Measurements from ENCODE around the gene SYCP3. TPM values are rescaled to one million over a fixed set of nuclear protein-coding genes. Genes with fewer than 3 reads are reported as not detected.

The SYCP3 gene
- total RNA-seq, 1 donor from 2014 or later = not detected

GRCh38 chr12:101783838-101784237, 44.6 kb upstream of the SYCP3 start:
- Mint-ChIP-seq H3K36me3 (ENCODE audit: low read depth, unreplicated experiment) (peaks cover 2% of the 10 kb centered on the region), H3K9me3 (ENCODE audit: unreplicated experiment) (no peaks in the 10 kb centered on the region), H3K27me3 (ENCODE audit: low read depth, unreplicated experiment) (no peaks in the 10 kb centered on the region), H3K4me1 (ENCODE audit: low read depth, unreplicated experiment) (peaks cover 14% of the 10 kb centered on the region), H3K4me3 (ENCODE audit: unreplicated experiment) (no peak overlapping the region), H3K27ac (ENCODE audit: unreplicated experiment) (no peak overlapping the region)
- H3K36me3 ChIP-seq (ENCODE audit: insufficient read depth, low read length) = no peaks in the 10 kb centered on the region
- no peaks in the 10 kb centered on the region for H3K27me3 ChIP-seq (ENCODE audit: insufficient read depth, low read length)
- no peak overlapping the region for H2AFZ ChIP-seq (ENCODE audit: low read depth, low read length)
- DNase-seq (ENCODE audit: low read depth) (no peak), FAIRE-seq (no peak)
- H3K4me3 ChIP-seq (ENCODE audit: insufficient read depth, low read depth, low read length) = no peak overlapping the region
- no peak overlapping the region for H3K4me2 ChIP-seq (ENCODE audit: low read length)
- peaks cover 3% of the 10 kb centered on the region for H4K20me1 ChIP-seq (ENCODE audit: insufficient read depth, low read length)
- no peaks in the 10 kb centered on the region for H3K9me3 ChIP-seq (ENCODE audit: insufficient read depth, low read depth, low read length)
- H3K4me1 ChIP-seq (ENCODE audit: insufficient read depth, low read length) = peaks cover 7% of the 10 kb centered on the region
- H3K27ac ChIP-seq (ENCODE audit: low read depth, low read length) = no peak overlapping the region
- no peaks in the 10 kb centered on the region for H3K79me2 ChIP-seq (ENCODE audit: insufficient read depth, low read length)
- no peak overlapping the region for H3K9ac ChIP-seq (ENCODE audit: low read length)
- TF ChIP-seq CTCF (IDR thresholded peaks at IDR 0.05; ENCODE audit: insufficient read depth, low read depth, low read length) (no peak), EZH2 (IDR thresholded peaks at IDR 0.05; ENCODE audit: insufficient read depth, low read length) (no peak)

- Mint-ChIP-seq H3K27me3 (ENCODE audit: low read depth, unreplicated experiment) (no peaks in the 10 kb centered on the region), H3K27ac (ENCODE audit: unreplicated experiment) (no peak overlapping the region), H3K4me1 (ENCODE audit: low read depth, unreplicated experiment) (peaks cover 14% of the 10 kb centered on the region), H3K9me3 (ENCODE audit: unreplicated experiment) (no peaks in the 10 kb centered on the region), H3K36me3 (ENCODE audit: low read depth, unreplicated experiment) (peaks cover 2% of the 10 kb centered on the region), H3K4me3 (ENCODE audit: unreplicated experiment) (no peak overlapping the region)
- Histone ChIP-seq H3K79me2 (ENCODE audit: insufficient read depth, low read length) (no peaks in the 10 kb centered on the region), H3K4me2 (ENCODE audit: low read length) (no peak overlapping the region), H3K4me3 (ENCODE audit: insufficient read depth, low read depth, low read length) (no peak overlapping the region), H3K36me3 (ENCODE audit: insufficient read depth, low read length) (no peaks in the 10 kb centered on the region), H3K27ac (ENCODE audit: low read depth, low read length) (no peak overlapping the region), H3K27me3 (ENCODE audit: insufficient read depth, low read length) (no peaks in the 10 kb centered on the region), H3K9ac (ENCODE audit: low read length) (no peak overlapping the region), H4K20me1 (ENCODE audit: insufficient read depth, low read length) (peaks cover 3% of the 10 kb centered on the region), H2AFZ (ENCODE audit: low read depth, low read length) (no peak overlapping the region), H3K4me1 (ENCODE audit: insufficient read depth, low read length) (peaks cover 7% of the 10 kb centered on the region), H3K9me3 (ENCODE audit: insufficient read depth, low read depth, low read length) (no peaks in the 10 kb centered on the region)
- TF ChIP-seq EZH2 (IDR thresholded peaks at IDR 0.05; ENCODE audit: insufficient read depth, low read length) (no peak), CTCF (IDR thresholded peaks at IDR 0.05; ENCODE audit: insufficient read depth, low read depth, low read length) (no peak)
- FAIRE-seq (no peak), DNase-seq (ENCODE audit: low read depth) (no peak)
Observed at GRCh38 chr12:101783150-101783549, 43.9 kb upstream of the SYCP3 start.

GRCh38 chr12:101782273-101782731, 43.0 kb upstream of the SYCP3 start:
- Mint-ChIP-seq H3K4me1 (ENCODE audit: low read depth, unreplicated experiment) (peaks cover 14% of the 10 kb centered on the region), H3K27ac (ENCODE audit: unreplicated experiment) (no peak overlapping the region)
- peak; percentile 66 for DNase-seq (ENCODE audit: low read depth)

More at GRCh38 chr12:101782273-101782731, 43.0 kb upstream of the SYCP3 start:
- FAIRE-seq = peak; percentile 43
- H3K79me2 ChIP-seq (ENCODE audit: insufficient read depth, low read length) = no peaks in the 10 kb centered on the region
- peak overlapping the region; percentile 45 for H3K27ac ChIP-seq (ENCODE audit: low read depth, low read length)
- peak overlapping the region; percentile 71 for H3K4me2 ChIP-seq (ENCODE audit: low read length)
- Mint-ChIP-seq H3K4me3 (ENCODE audit: unreplicated experiment) (no peak overlapping the region), H3K9me3 (ENCODE audit: unreplicated experiment) (no peaks in the 10 kb centered on the region), H3K36me3 (ENCODE audit: low read depth, unreplicated experiment) (no peaks in the 10 kb centered on the region), H3K27me3 (ENCODE audit: low read depth, unreplicated experiment) (no peaks in the 10 kb centered on the region)
- H3K4me1 ChIP-seq (ENCODE audit: insufficient read depth, low read length) = peaks cover 7% of the 10 kb centered on the region
- peaks cover 3% of the 10 kb centered on the region for H4K20me1 ChIP-seq (ENCODE audit: insufficient read depth, low read length)
- H2AFZ ChIP-seq (ENCODE audit: low read depth, low read length) = peak overlapping the region; percentile 5
- no peaks in the 10 kb centered on the region for H3K9me3 ChIP-seq (ENCODE audit: insufficient read depth, low read depth, low read length)
- no peak for TF ChIP-seq CTCF (IDR thresholded peaks at IDR 0.05; ENCODE audit: insufficient read depth, low read depth, low read length)
- no peak for TF ChIP-seq EZH2 (IDR thresholded peaks at IDR 0.05; ENCODE audit: insufficient read depth, low read length)
- H3K27me3 ChIP-seq (ENCODE audit: insufficient read depth, low read length) = no peaks in the 10 kb centered on the region
- no peaks in the 10 kb centered on the region for H3K36me3 ChIP-seq (ENCODE audit: insufficient read depth, low read length)
- no peak overlapping the region for H3K4me3 ChIP-seq (ENCODE audit: insufficient read depth, low read depth, low read length)
- H3K9ac ChIP-seq (ENCODE audit: low read length) = peak overlapping the region; percentile 19

All from astrocyte (in vitro differentiated cells and primary cell).